CD4-positive, alpha-beta T cell treated with Interleukin-21 for 1 hour (primary cell): ENCODE results near the gene RNF141.

Experiments
- DNase-seq: peaks from one replicate; pipeline ENCODE4 v3.0.0-alpha.2; 2020

RNF141 gene, protein sequence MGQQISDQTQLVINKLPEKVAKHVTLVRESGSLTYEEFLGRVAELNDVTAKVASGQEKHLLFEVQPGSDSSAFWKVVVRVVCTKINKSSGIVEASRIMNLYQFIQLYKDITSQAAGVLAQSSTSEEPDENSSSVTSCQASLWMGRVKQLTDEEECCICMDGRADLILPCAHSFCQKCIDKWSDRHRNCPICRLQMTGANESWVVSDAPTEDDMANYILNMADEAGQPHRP

DNA sequence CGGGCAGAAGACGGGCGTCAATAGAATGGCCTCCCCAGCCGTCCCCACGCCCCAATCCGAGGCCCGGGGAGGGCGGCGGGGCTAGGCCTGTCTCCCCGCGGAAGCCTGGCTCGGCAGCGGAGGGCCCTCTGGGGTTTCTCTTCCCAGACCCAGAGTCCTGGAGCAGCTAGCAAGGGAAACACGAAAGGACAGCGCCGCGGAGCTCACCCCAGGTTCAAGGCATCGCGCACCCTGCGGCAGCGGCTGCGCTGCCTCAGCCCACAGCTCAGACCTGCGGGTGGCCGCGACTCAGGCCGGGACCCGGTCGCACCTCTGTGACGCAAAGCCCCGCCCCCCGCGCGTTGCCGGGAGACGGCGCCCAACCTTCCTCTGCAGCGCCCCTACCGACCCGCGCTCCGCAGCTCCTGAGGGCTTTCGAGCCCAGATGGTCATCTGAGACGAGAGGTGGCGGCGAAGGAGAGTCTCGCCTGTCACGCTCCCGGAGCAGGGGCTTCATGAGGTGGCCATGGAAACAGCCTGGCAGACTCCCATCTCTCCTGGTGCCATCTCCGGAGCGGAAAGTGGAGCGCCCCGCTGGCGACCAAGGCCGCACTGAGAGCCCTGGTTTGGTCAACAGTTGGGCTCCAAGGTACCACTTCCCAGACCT is at the start of gene RNF141:
Gene RNF141 (minus strand): TSS at position 273 of the 646 bp plus-strand sequence. CDS start 7,029 bp downstream, outside the sequence.
- DNase-seq, result peak; percentile 92

DNA sequence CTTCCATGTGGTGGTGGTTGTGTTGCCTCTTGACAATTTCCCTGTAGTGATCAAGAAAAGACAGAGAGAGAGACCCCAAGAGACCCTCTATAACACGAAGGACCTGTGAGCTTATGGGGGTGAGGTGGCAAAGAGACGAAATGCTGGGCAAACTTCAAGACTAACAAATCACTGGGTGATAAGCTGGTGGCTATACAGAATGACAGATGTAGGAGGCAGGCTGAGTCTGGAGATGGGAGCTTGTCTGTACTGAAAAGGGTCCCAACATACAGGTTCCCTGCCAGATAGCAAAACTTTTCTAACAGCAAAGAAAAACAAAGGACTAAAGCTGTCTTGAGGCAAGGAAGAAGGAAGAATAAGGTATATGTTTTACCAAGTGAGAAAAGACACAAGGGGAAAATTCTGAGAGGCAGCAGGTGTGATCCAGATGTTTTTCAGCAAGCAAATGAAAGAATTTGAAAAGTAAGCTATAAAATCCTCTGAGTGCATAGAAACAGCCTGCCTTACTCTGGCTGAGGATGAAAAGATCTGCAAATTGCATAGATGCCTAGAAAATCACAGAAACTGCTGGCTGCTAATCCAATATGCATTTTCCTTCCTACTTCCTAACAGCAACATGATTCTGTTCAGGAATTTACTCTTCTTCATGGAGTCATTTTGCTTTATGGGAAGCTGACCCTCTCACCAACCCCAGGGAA is 49.4 kb upstream of the RNF141 start:
- no peak for DNase-seq

DNA sequence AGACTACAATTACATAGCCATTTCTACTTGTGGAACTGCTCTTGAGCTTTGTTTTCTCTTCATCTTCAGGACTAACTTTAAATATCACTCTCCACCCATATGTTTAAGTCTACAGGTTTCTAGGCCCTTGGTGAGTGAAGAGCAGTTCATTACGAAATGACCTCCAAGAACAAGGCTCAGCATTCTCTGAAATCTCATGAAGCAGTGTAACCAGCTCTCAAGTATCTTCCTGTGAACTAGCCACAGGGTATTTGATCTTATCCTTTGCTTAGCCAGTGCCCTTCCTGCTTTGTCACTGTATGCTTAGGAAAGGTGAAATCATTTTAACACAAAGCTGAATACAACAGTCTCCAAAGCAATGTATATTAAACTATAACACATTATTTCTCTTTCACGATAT is 47.9 kb upstream of the RNF141 start:
- no peak for DNase-seq

DNA sequence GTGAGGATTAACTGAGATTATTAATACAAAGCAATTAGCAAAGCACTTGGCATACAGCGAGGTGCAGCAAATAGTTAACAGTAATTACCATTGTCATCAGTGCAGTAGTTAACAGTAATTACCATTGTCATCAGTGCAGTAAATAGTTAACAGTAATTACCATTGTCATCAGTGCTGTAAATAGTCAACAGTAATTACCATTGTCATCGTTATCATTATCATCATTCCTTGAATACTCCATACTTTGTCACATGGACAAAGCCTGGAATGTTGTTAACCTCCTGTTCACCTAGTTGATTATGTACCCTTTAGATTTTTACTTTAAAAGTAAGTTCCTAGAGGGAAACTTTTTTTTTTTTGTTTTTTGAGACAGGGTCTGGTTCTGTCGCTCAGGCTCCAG is 47.0 kb upstream of the RNF141 start:
- no peak for DNase-seq

DNA sequence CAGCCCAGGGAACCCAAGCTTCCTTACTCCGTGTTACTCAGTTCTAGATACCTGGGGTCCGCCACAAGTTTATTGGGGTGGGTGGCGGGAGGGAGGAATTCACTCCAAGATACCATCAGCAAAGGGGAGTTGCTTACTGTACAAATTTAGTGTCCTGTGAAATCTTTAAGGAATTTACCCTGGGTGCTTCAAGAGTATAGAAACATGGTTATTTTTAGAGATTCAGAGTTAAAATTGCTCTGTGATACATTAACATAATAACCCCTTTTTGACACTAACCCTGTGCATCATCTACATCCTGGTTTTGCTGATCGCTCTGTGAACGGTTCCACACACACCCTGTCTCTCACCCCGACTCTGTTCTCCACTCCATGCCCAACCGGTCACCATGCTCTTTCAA is 46.4 kb upstream of the RNF141 start:
- DNase-seq, result no peak

DNA sequence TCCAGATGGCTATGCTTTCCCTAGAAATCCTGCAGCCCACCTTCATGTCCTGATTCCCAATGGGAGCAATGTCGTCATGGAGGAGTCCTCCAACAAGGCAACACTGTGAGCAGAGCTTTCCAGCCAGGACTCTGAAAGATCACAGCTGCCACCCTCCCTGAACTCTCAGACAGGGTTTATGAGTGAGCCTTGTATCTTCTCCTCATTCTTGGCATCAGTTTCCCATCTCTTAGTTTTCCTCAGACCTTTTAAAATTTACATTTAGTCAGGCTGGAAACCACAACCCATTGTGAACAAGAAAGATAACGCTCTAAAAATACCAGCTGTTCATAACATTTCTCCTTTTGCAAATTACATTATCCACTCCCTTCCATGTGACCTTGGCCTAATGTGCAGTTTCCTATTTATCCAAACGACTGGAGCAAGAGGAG is 43.1 kb upstream of the RNF141 start:
- DNase-seq, result no peak

DNA sequence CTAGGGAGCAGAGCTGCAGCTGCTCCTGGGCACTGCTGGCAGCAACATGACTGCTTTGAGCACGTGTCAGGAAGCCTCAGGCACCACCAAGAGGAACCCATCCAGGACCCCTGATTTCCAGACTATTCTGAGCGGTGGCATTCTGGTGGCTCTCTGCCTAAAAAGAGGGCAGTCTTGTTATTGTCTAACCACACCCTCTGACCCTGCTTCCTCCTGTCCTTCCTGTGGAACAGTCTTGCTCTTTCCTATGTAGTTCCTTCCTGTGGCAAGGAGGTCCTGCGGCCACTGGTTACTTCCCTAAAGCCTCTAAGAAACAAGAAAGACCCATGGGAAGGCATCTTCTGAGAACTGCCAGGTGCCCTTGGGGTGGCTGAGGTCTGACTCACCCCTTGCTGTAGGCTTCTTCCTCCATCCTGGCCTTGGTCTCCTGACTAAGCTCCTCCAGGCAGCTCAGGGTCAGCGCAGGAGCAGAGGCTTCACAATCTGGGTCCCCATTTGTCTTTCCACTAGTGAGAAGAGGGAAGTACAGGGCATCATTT is 40.6 kb upstream of the RNF141 start:
- DNase-seq, result peak; percentile 13

DNA sequence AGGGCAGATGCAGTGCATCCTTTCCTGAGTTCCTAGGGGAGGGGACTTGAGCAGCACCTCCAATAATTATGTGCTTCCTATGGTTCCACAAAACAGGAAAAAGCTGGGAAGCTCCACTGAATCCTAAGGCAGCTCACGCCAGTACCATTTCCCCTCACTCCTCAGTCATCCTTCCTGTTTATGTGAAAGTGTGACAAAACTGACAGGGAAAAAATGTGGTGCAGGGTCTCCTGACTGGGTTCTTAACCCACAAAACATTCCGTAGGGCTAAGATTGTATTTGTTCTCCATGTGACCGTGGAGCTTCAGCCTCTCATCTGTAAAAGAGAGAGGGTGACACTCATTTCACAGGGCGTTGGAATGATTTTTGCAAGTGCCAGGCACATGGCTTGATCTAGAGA is 39.6 kb upstream of the RNF141 start:
- no peak for DNase-seq

DNA sequence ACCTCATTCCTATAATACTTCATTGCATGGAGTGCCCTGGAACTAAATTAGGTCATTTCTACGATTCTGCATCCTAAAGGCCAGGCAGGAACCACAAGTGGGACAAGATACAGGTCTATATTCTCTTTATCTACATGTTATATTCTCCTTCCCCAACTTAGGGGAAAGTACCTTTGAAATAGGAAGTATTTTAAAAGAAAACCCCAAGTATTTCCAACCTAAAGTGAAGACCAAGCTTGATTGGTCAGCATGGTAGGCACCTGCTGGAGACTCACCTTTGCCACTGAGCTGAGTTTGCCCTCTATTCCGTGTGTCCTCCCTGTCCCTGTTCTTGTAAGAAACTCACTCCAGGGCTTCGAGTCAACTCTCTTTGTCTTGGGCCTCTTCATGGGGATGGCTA is 38.7 kb upstream of the RNF141 start:
- DNase-seq, result no peak

DNA sequence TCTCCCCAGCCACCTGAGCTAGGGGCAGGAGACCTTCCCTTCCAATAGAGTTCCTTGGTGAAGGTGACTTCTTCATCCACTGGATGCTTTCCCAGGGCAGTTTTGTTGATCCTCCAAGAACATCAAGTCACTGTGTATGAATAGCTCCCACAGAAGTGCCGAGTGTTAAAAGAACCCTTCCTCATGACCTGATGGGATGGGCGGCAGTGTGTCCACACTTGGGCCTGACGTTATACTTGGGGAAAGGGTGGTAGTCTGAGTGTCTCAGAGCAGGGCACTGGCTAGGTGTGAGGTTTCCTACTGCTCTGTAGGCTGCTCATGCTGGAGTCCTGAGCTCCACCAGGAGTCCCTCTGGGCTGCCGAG is 35.0 kb upstream of the RNF141 start:
- DNase-seq, result no peak

DNA sequence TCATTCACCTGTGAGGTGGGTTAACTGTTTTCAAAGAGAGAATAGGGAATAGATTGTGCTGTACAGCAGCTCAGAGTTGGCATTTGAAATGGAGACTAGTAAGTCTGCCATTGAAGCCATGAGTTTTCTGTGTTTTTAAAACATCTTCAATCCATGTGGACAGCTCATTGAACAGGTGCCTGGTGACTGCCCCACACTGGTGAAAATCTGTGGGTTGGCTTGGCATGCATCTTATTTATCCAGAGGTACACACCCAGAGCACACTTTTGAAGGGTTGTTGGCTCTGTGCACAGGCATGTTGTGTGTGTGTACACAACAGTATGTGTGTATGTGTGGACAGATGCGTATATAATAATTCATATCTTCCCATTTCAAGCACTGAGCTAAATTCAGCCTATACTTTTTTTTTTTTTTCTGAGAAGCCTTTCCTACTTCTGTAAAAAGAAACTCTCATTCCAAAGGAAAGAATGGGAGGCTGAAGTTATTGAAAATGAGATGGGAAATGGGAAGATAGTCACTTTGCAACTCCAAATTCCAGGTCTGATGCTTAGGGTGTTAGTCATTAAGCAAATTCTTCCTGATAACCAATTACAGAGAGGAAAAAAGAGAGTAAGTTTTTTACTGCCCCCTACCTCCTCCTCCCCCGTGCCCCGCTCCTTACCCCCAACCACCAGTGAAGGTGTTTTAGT is 34.5 kb upstream of the RNF141 start:
- DNase-seq, result no peak

DNA sequence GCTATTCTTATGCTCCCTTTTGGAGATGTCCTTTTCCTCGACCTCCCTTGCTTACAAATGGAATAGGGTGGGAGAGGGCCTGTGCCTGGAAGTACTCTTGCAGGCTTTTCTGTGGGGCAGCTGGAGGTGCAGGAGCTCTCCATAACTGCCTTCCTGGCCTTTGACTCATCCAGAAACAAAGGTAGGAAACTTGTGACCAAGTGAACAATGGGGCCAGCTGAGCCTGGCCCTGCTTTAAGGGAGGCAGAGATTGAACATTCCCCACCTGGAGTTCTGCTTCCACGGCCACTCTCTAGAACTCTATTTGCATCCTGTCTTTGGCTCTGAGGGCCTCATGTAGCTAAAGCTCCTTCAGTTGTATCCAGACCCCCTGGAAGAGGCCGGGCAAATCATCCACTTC is 32.6 kb upstream of the RNF141 start:
- DNase-seq, result no peak

DNA sequence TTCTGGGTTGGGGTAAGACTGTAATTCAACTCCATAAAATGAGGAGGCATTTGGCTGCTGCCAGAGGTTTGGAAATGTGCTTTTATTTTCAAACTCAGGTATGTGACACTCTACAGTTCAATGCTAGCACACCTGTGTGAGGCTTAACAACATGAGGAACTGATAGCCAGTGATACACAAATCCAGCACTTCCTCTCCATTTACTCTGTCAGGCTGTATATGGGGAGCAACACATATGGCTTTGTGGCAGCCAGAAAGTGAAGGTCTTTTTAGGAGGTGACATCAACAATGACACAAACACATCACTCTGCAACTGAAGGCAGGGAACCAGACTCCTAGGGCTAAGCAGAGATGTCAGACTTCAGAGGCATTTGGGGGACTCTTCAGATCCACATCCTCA is 32.0 kb upstream of the RNF141 start:
- DNase-seq, result no peak

DNA sequence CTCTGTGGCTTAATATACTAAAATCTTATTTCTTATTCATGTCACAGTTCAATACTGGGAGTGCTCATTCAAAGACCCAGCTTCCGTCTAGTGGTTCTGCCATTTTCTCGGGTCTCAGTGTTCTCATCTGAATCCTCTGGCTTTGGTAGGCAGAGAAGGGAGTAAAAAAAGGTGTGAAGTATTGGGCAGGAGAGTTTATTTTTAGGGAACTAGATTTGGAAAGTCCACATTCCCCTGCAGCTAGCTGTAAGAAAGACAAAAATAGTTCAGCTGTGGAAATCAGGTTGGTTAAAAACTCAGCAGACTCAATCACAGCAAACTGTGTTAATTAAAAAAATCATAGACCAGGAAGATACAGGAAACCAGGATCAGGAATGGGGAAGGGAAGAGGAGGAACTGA is 31.5 kb upstream of the RNF141 start:
- DNase-seq, result no peak

DNA sequence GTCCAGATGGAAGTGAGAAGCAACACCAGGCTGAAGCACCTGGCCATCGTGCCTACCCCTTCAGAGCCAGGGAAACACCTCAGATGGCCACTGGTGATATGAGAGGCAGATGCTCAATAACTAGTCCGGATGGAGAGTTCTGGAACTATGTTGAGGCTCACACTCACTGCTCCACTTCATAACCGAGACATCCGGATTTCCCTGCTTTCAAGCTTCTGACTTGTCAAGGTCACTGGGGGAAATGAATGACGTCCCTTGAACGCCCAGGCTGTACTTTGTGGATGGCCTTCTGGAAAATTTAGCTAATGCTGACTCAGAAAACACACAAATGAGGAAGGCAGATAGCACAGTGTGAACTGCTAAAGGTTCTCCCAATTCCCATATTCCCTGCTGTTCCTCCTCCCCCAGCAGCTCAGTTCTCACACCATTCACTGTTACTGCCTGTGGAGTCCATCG is 27.5 kb upstream of the RNF141 start, which contains the start of gene LYVE1:
Gene LYVE1 (minus strand): TSS at position 180 of the 456 bp plus-strand sequence. CDS start 133 bp downstream, at position 47.
- DNase-seq, result no peak

DNA sequence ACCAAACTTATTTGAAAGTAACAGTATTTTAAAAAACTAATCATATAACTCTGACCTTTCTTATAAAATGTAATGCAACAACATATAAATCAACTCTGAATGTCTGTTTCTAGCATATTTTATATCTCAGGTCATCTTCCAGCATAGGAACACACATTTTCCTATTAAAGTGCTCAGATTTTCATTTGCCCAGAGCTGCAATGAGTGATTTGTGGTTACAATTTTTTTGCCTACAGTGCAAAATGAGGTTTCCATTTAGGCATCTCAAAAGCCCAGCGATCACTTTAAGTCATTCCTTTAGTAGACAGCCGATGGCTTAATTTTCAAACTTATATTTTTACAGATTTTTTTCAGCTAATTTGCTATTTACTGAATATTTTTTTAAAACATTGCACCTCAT is 26.5 kb upstream of the RNF141 start:
- no peak for DNase-seq

DNA sequence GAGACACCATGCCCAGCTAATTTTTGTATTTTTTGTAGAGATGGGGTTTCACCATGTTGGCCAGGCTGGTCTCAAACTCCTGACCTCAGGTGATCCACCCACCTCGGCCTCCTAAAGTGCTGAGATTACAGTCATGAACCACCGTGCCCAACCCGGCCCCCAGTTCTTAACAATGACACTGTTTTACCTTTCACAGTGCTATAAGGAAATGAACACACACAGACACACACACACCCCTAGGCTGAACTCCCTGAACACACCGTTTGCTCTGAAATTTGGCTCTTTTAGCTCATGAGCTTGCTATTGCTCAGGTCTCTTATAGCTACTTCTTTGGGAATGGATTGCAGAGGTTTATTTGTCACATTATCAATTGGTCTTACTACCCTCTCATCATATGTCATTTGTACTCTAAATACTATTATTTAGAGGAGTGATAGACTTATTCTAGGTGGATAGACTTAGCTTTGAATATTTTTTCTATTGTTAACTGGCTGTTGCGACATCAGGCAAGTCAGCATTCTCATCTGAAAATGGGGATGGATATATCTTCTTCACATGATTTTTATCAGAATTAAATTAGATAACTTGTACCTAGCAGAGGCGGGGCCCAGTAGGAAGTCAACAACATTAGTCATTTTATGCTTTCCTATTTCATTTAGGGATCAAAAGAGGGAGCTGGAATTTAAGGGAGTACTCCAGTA is 25.4 kb upstream of the RNF141 start:
- no peak for DNase-seq

DNA sequence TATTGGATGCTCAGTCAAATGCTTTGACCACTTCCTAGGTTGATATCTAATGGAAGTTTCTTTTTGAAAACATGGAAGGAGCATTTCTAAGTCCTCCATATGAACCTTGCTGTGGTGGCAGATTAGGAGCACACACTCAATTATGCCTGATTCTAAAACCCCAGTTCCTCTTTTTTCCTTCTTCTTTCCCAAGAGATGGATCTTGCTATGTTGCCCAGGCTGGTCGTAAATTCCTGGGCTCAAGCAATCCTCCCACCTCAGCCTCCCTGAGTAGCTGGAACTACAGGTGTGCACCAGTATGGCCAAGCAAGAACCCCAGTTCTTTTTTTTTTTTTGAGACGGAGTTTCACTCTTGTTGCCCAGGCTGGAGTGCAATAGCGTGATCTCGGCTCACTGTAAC is 24.5 kb upstream of the RNF141 start:
- DNase-seq, result no peak

DNA sequence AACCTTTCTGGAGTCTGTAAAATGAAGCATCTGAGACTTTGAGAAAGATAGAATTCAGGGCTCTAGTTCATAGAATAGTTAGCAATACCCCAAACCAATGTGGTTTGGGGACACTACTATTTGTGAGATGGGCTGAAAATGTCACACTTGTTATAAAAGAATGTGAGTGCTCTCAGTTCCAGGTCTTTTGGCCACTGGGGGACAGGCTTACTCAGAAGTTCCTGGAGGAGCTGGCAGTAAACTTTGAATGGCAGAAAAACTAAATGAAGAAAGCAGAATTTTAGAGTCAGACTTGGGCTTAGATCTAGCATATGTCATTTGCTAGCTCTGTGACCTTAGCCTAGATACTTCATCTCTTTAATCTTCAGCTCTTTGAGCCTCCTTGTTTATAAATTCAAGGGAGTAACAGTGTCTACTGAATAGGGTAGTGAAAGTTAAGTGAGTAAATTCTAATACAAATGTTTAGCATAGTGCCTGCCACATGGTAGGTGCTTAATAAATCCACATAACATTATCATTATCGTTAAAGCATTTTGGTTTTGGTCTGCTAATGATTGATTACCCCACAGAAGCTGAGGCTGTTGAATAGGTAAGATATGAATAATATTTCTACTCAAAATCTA is 23.8 kb upstream of the RNF141 start:
- DNase-seq, result no peak

DNA sequence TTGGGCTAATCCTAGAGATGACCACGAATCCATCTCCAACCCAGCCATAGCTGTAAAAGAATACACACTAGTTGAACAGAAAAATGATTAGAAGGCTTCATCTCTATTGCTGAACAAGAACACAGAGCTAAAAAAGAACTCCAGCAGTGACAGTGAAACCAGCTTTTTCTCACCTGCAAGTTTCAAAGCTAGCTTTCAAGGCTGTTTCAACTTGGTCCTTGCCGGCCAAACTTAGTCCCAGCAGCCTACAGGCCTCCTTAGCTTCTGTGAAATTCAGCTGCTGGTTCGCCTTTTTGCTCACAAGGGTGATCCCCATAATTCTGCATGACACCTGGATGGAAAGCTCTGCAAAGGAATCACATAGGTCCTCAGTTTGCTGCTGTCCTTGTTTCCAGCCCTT is 23.0 kb upstream of the RNF141 start:
- DNase-seq, result no peak

DNA sequence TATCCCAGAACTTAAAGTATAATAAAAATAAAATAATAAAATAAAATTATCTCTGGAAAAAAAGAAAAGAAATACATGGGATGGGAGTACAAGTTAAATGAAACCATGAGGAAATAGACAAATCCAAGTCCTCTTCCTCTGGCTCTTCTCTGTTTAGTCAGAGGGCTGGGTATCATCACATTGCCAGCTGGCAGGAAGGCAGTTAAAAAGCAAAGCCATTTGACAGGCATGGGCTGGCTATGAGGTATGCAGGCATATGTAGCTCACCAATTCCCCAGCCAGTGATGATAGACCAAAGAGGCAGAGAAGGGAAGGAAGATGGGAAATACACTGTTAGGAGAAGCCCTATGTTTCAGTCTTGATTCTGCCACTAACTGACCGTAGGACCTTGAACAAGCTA is 21.0 kb upstream of the RNF141 start:
- DNase-seq, result no peak
